ENCODE measurements around the gene ALOX5.

- TF ChIP-seq EZH2 (IDR thresholded peaks at IDR 0.05) (no peak), CTCF (IDR thresholded peaks at IDR 0.05 in 2 of 3, conservative IDR thresholded peaks at IDR 0.05 in 1 of 3; ENCODE audit: borderline replicate concordance in 1 of 3, insufficient read depth in 1 of 3, low read depth in 2 of 3, low read length in 2 of 3) (no peak), ZFX (IDR thresholded peaks at IDR 0.05) (no peak), POLR2A (IDR thresholded peaks at IDR 0.05; ENCODE audit: borderline replicate concordance, extremely low read depth, insufficient read depth, insufficient read length) (no peak)
These were observed 69.3 kb downstream of the ALOX5 start for GRCh38 chr10:45443101-45444009.

All from HCT116 (cell line).